ENCODE data around the gene RIN3.
"Not testable (repeated sequence)": the region's sequence is repeated elsewhere in the genome, so short reads cannot be mapped to it uniquely, and the experiment has no call there.

RIN3 gene

GRCh38 chr14:92531106-92531873, 17.7 kb downstream of the RIN3 start:
- no peak for DNase-seq (ENCODE audit: low read depth, low spot score)

GRCh38 chr14:92532490-92533163, 19.0 kb downstream of the RIN3 start:
- DNase-seq (ENCODE audit: low read depth, low spot score) = no peak

- DNase-seq (ENCODE audit: low read depth, low spot score) = no peak
These were observed 21.5 kb downstream of the RIN3 start for GRCh38 chr14:92534932-92535643.

DNA sequence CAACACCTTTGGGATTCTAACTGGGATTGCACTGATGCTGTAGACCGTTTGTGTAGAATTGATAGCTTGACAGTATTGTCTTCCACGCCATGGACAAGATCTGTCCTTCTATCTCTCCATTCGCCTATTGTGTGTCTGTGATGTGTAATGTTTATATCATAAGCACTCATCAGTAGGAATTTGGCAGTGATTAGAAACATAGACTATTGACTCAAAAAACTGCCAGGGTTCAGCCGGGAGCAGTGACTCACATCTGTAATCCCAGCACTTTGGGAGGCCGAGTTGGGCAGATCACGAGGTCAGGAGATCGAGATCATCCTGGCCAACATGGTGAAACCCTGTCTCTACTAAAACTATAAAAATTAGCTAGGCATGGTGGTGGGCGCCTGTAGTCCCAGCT, 22.6 kb downstream of the RIN3 start:
- DNase-seq (ENCODE audit: low read depth, low spot score) = not testable (repeated sequence)

- no peak for DNase-seq (ENCODE audit: low read depth, low spot score)
These were observed 24.9 kb downstream of the RIN3 start for GRCh38 chr14:92538412-92538985.

DNA sequence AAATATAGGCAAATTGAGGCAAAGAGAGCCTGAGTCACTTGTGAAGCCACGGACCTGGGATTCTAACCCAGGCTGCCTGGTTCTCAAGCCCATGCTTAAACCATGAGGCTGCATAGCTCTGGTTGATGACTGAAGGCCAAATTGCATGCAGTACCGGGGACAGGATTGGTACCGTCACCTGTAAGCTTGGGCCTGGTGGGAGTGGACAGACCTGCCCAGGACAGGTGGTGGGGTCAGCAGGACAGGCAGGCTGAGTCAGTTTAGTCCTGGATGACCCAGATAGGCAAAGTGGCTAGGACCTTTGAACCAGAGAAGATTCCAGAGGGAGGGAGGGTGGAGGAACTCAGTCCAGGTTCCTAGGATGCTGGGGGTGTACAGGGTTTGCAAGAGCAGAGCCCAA, 25.8 kb downstream of the RIN3 start:
- no peak for DNase-seq (ENCODE audit: low read depth, low spot score)

- no peak for DNase-seq (ENCODE audit: low read depth, low spot score)
These were observed 26.3 kb downstream of the RIN3 start for GRCh38 chr14:92539875-92540274.

DNA sequence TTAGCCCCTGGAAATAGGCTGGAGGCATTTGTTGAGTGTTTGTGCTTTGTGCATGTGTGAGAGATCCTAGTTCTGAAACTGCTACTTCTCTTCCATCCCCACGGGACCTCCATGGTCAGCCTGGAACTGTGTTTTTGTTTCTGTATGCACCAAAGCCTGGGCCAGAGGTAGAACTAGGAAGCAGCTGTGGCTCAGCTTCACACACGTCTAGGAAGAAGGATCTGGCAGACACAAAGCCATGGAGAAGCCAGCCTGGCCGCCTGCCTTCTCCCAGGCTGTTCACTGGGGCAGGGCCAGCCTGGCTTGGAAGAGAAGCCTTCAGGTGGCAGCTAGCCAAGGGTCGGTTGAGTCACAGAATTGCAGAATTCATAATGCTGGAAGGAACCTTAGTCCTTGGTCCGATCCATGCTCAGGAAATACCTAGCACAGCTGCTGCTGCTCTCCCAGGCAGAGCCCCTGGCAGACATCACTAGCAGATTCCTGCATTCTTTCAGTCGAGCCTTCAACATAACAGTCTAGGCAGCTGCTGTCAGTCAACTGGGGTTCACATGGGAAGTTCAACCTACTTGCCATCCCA, 27.0 kb downstream of the RIN3 start:
- no peak for DNase-seq (ENCODE audit: low read depth, low spot score)

DNA sequence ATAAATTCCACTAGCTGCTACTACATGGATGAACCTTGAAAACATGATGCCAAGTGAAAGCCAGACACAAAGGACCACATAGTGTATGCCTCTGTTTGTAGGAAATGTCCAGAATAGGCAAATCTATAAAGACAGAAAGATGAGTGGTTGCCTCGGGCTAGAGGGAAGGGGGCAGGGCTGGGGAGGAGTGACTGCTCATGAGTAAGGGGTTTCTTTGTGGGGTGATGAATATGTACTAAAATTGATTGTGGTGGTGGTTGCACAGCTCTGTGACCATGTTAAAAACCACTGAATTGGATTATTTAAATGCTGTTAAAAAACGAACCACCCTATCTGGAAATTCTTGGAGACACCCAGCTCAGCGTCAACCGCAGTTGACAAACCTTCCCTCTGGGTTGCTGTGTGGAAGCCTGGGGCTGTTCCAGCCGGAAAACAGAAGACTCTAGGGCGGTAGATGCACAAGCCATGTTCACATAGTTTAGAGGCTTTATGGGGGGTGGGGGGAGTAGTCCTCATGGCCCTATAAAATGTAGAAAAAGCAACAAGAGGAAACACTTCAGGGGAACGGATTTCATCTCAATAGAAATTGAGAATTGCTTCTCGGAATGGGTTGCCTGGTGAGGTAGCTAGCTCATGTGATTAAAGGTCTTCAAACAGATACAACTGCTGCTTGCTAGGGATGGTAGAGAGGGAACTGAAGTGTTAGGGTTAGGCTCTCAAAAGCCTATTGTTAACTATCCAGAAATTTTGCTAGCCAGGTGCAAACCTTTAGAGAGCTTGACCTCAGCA, 29.4 kb downstream of the RIN3 start:
- DNase-seq (ENCODE audit: low read depth, low spot score) = no peak

- DNase-seq (ENCODE audit: low read depth, low spot score) = no peak
These were observed 30.6 kb downstream of the RIN3 start for GRCh38 chr14:92544051-92544720.

DNA sequence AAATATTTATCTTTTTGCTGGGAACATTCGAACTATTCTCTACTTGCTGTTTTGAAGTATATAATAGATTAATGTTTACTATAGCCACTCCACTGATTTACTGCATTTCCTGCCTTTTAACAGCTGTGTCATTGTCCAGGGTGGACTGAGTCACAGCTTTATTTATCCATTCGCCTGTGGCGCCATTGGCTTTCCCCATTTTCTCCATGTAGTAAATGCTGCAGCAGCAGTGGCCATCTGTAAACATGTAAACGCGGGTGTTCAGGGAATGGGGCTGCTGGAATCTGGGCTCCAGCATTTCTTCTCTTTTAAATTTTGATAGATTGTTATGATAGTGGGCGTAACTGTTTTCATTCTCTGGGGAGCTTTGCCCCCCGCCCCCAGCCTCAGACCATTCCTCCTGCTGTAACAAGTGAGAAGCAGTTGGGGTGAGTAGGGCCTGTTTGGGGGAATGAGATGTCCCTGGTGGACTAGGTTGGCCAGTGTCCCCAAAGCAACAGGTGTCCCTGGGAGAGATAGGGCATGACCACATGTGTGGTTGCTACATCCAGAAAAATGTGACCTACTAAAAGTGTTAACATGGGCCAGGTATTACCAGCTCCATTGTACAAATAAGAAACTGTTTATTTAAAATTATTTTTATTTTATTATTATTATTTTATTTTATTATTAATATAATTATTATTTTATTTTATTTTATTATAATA, 32.9 kb downstream of the RIN3 start:
- no peak for DNase-seq (ENCODE audit: low read depth, low spot score)

- no peak for DNase-seq (ENCODE audit: low read depth, low spot score)
These were observed 35.7 kb downstream of the RIN3 start for GRCh38 chr14:92549105-92549858.

DNA sequence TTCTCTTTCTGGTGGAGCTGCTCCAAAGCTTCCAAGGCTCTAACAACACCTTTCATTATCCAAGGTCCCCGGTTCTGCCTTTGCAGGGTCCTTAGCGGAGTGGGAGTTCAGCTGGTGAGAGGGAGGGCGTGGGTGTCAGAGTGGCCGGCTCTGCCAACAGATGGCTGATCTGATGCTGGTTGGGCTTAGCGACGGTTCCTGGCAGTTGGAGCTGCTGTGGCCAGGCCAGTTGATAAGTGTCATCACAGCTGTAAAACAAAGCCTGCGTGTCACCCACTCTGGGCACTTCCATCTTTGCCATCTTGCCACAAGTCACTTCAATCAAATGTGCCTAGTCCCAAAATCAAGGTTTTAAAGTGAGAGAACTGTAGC, 36.3 kb downstream of the RIN3 start:
- DNase-seq (ENCODE audit: low read depth, low spot score) = no peak

DNA sequence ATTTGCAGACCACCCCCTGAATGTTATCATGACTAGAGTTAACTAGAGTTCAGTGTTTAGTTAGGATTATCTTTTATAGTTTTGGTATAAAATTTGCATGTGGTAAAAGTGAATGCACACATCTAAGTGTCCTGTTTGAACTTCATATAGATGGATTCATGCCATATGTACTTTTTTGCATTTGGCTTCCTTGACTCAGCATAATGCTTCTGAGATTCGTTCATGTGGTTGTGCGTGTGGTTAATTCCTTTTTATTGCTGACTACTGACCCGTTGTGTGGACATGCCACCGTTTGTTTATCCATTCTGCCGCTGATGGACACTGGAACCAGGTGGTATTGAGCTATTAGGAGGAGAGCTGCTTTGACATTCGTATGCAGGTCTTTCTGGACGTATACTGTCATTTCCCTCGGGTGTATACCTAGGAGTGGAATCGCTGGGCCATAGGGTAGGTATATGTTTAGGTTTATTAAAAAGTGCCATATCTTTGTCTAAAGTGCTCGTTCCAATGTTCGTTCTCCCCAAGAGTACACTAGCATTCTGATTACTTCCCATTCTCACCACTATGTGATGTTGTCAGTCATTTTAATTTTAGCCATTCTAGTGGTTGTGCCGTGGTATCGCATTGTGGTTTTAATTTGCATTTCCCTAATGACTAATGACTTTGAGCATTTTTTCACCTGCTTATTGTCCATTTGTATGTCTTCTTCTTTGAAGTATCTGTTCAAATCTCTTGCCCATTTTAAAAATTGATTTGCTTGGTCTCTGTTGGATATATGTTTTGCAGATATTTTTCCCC, 37.7 kb downstream of the RIN3 start:
- no peak for DNase-seq (ENCODE audit: low read depth, low spot score)

- DNase-seq (ENCODE audit: low read depth, low spot score) = no peak
These were observed 38.5 kb downstream of the RIN3 start for GRCh38 chr14:92552066-92552465.

DNA sequence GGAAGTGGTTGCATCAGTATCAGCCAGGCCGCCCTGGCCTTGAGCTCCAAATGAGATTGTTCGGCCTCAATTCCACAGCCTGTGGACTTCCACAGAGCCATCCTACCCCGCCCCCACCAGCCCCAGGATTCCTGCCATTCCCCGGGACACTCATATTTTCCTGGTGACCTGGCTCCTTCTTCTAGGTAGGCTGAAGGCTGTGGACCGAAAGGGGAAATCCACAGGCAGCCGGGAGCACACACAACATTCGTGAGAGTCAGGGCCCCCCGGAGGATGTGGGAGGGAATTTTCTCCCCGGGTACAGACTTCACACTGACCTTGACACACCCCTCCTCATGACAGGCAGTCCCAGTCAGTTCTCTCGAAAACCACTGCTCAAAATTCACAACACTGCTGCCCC, 39.9 kb downstream of the RIN3 start:
- DNase-seq (ENCODE audit: low read depth, low spot score) = no peak

DNA sequence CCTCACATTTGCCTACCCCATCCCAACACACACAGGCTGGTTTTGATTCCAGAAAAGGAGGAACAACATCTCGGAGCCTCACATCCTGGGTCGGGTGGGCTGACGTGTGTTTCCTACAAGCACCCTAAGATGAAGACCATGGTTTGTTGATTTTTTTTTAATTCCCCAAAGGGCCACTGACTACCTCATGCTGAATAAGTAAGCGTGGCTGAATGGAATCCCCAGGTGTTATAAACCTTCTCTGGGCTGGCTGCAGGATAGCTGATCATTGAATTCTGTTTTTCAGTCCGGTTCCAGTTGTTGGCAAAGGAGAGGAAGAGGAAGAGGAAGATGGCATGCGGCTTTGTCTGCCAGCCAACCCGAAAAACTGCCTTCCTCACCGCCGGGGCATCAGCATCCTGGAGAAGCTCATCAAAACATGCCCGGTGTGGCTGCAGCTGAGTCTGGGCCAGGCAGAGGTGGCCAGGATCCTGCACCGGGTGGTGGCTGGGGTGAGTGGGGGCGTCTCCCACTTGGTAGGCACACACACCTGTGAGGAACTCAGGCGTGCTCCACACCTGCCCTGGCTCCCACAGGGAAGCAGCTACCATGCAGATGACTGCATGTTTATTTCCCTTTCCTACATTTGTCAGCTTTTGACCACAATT, 42.0 kb downstream of the RIN3 start:
- no peak for DNase-seq (ENCODE audit: low read depth, low spot score)

GRCh38 chr14:92556255-92556741, 42.7 kb downstream of the RIN3 start:
- DNase-seq (ENCODE audit: low read depth, low spot score) = no peak
